GM06990 (cell line): ENCODE measurements around the gene SEC16B.

Experiments
- DNase-seq: peaks from one replicate; pipeline ENCODE4 v3.0.0-alpha.2; 2011; ENCODE audit not compliant: insufficient read length; ENCODE audit errors: extremely low read depth
- H3K27me3 ChIP-seq: replicated peaks from 2 replicates; pipeline ENCODE4 v1.6.0; 2011; ENCODE audit warnings: low read length; ENCODE audit not compliant: control insufficient read depth, insufficient read depth
- H3K36me3 ChIP-seq: 2 replicates; pipeline ENCODE4 v1.5.1; 2011; ENCODE audit warnings: low read length; ENCODE audit not compliant: control insufficient read depth, insufficient read depth
- H3K4me3 ChIP-seq: replicated peaks from 2 replicates; pipeline ENCODE4 v1.5.1; 2011; ENCODE audit warnings: low read depth, mild to moderate bottlenecking, control low read depth, low read length
- CTCF ChIP-seq: IDR thresholded peaks from 2 replicates; pipeline ENCODE4 v1.5.1; 2011; ENCODE audit warnings: low read length, control low read depth, mild to moderate bottlenecking, inconsistent platforms; ENCODE audit not compliant: insufficient read depth, poor library complexity, severe bottlenecking

SEC16B gene

GRCh38 chr1:177913762-177914540, 55.9 kb downstream of the SEC16B start:
- peak; percentile 50 for TF ChIP-seq CTCF
- Histone ChIP-seq H3K27me3 (no peaks in the 10 kb centered on the region), H3K4me3 (no peak overlapping the region), H3K36me3 (no peaks in the 10 kb centered on the region)
- no peak for DNase-seq

GRCh38 chr1:177912991-177913390, 56.9 kb downstream of the SEC16B start:
- H3K36me3 ChIP-seq = no peaks in the 10 kb centered on the region
- TF ChIP-seq CTCF = no peak
- no peak overlapping the region for H3K4me3 ChIP-seq
- no peaks in the 10 kb centered on the region for H3K27me3 ChIP-seq
- no peak for DNase-seq

GRCh38 chr1:177909416-177909815, 60.4 kb downstream of the SEC16B start:
- Histone ChIP-seq H3K4me3 (no peak overlapping the region), H3K27me3 (peaks cover 1% of the 10 kb centered on the region; the same call in 1 of the 2 replicates), H3K36me3 (no peaks in the 10 kb centered on the region)
- no peak for DNase-seq
- no peak for TF ChIP-seq CTCF

GRCh38 chr1:177907000-177907399, 62.9 kb downstream of the SEC16B start:
- TF ChIP-seq CTCF = no peak
- no peaks in the 10 kb centered on the region for H3K36me3 ChIP-seq
- no peak for DNase-seq
- H3K4me3 ChIP-seq = no peak overlapping the region
- peaks cover 1% of the 10 kb centered on the region; the same call in 1 of the 2 replicates for H3K27me3 ChIP-seq

GRCh38 chr1:177905686-177906085, 64.2 kb downstream of the SEC16B start:
- Histone ChIP-seq H3K36me3 (no peaks in the 10 kb centered on the region), H3K27me3 (peaks cover 1% of the 10 kb centered on the region; the same call in 1 of the 2 replicates), H3K4me3 (no peak overlapping the region)
- DNase-seq = no peak
- TF ChIP-seq CTCF = no peak

- H3K27me3 ChIP-seq = no peaks in the 10 kb centered on the region
- TF ChIP-seq CTCF = no peak
- no peaks in the 10 kb centered on the region for H3K36me3 ChIP-seq
- no peak for DNase-seq
- no peak overlapping the region for H3K4me3 ChIP-seq
Observed at GRCh38 chr1:177902266-177902665, 67.6 kb downstream of the SEC16B start.
